AG10803 (cell line): ENCODE measurements around the gene UCN2.
"Not testable (repeated sequence)": the region's sequence is repeated elsewhere in the genome, so short reads cannot be mapped to it uniquely, and the experiment has no call there.

Experiments
- DNase-seq: peaks from one replicate; pipeline ENCODE4 v3.0.0; 2010; ENCODE audit warnings: low read depth
- H3K4me3 ChIP-seq: 2 replicates; pipeline ENCODE4 v1.5.1; 2011; ENCODE audit warnings: mild to moderate bottlenecking, low read length, control low read depth
- CTCF ChIP-seq: conservative IDR thresholded peaks from 2 replicates; pipeline ENCODE4 v1.5.1; 2011; ENCODE audit warnings: mild to moderate bottlenecking, low read length, control low read depth, inconsistent platforms

The UCN2 gene

GRCh38 chr3:48553886-48554845 lies 9.4 kb downstream of the UCN2 start:
- H3K4me3 ChIP-seq: no peak overlapping the region
- no peak for DNase-seq
- TF ChIP-seq CTCF: no peak

- TF ChIP-seq CTCF: no peak
- no peak for DNase-seq
- no peak overlapping the region for H3K4me3 ChIP-seq
Measured at GRCh38 chr3:48553361-48553760, 10.2 kb downstream of the UCN2 start.

- no peak for DNase-seq
Measured at GRCh38 chr3:48552111-48552951, 11.2 kb downstream of the UCN2 start.

GRCh38 chr3:48551651-48552050 lies 11.9 kb downstream of the UCN2 start:
- not testable (repeated sequence) for H3K4me3 ChIP-seq, DNase-seq

More at GRCh38 chr3:48552111-48552951, 11.2 kb downstream of the UCN2 start:
- no peak for TF ChIP-seq CTCF
- no peak overlapping the region for H3K4me3 ChIP-seq

- no peak overlapping the region for H3K4me3 ChIP-seq
- TF ChIP-seq CTCF: peak; percentile 94
- peak; percentile 71 for DNase-seq
Measured at GRCh38 chr3:48548729-48549705, 14.6 kb downstream of the UCN2 start.

GRCh38 chr3:48548126-48548525 lies 15.5 kb downstream of the UCN2 start:
- DNase-seq: no peak
- no peak overlapping the region for H3K4me3 ChIP-seq
- TF ChIP-seq CTCF: no peak
